Psoas muscle (tissue), 8 donors: Measurements from ENCODE around the gene ITIH2. TPM values are rescaled to one million over a fixed set of nuclear protein-coding genes. Genes with fewer than 3 reads are reported as not detected.
"Not testable (repeated sequence)": the region's sequence is repeated elsewhere in the genome, so short reads cannot be mapped to it uniquely, and the experiment has no call there.

ENCODE experiments used
- ATAC-seq, 4 donors: fragments of 200-7000 bp; cut with Tn5 transposase; one replicate each; pipeline ENCODE4 v1.9.1; 2020; ENCODE audit warnings: moderate library complexity in 3 of 4, mild to moderate bottlenecking in 2 of 4
- DNase-seq, 2 donors: peaks; one replicate each; pipeline ENCODE4 v3.0.0-alpha.2; 2020
- H3K27ac ChIP-seq: fragments of 200-600 bp; one replicate; pipeline ENCODE4 v1.8.0; 2022
- H3K27me3 ChIP-seq, 3 donors: fragments of 200-600 bp in 1 of 3; one replicate each; pipeline versions ENCODE4 v1.6.1 to v1.8.0; 2013 to 2022; ENCODE audit warnings: low read length in 2 of 3, mild to moderate bottlenecking in 2 of 3, moderate library complexity in 1 of 3; ENCODE audit not compliant: insufficient read depth in 3 of 3
- H3K36me3 ChIP-seq, 2 donors: fragments of 200-600 bp in 1 of 2; one replicate each; pipeline versions ENCODE4 v1.6.1 to v1.8.0; 2013 to 2022; ENCODE audit warnings: low read depth in 1 of 2, mild to moderate bottlenecking in 1 of 2, moderate library complexity in 1 of 2; ENCODE audit not compliant: insufficient read depth in 1 of 2
- H3K4me1 ChIP-seq: fragments of 200-600 bp; one replicate; pipeline ENCODE4 v1.8.0; 2022
- H3K4me3 ChIP-seq: fragments of 200-600 bp; one replicate; pipeline ENCODE4 v1.8.0; 2022; ENCODE audit warnings: mild to moderate bottlenecking
- H3K9me3 ChIP-seq: fragments of 200-600 bp; one replicate; pipeline ENCODE4 v1.8.0; 2022
- CTCF ChIP-seq: fragments of 200-600 bp; IDR thresholded peaks from one replicate; pipeline ENCODE4 v1.8.0; 2022; ENCODE audit warnings: antibody characterized with exemption
- WGBS, 3 donors: extraction: QIAGEN DNeasy Blood & Tissue Kit; methylation state at CpG; one replicate each; pipeline versions ENCODE4 v1.1.6 to v1.1.7; 2013; 5-methylcytosine and 5-hydroxymethylcytosine counted together
- intact Hi-C, 2 donors: fragments of 100-400 bp; cut with DNase I; formaldehyde crosslinking; loops; one replicate each; pipeline versions ENCODE4 v1.11.0 to v1.14.2; 2022
- long read RNA-seq, 2 donors: library from polyadenylated mRNA; unstranded; transcript quantifications; one replicate each; pipeline ENCODE4 v2.0.0, GENCODE V29; 2021
- polyA plus RNA-seq, 3 donors: library from polyadenylated mRNA; stranded (reverse); fragments of 200-250 nt; gene quantifications; one replicate each; pipeline ENCODE4 v1.2.3, GENCODE V29; 2013
- total RNA-seq, 4 donors: library from RNA; stranded (reverse); fragmentation: NEBNext Ultra II Directional in 2 of 4; extraction: Animal tissue kit (Norgen Biotek cat#: 25700) in 2 of 4; gene quantifications; one replicate each; pipeline versions ENCODE4 v1.2.1 to v1.2.4, GENCODE V29; 2021 to 2023
- donor health status: healthy with polysubstance abuse.
- donor health status: DM: no; HTN: no; CAD: no; lungs with moderate emphysema.
- donor health status: Bipolar disorder and iron deficiency.
- donor health status: healthy.
- donor health status: DM: yes; HTN: yes; CAD: no.
- donor health status: DM: no; HTN: no; CAD: no.
- donor health status: DM: no; HTN: no; CAD: no.
- donor health status: DM: yes; HTN: yes; CAD: no.

The ITIH2 gene
- total RNA-seq: under 1 TPM in 1 of 4 donors, not detected in 3; 0.15 TPM
- not detected for polyA plus RNA-seq
- long read RNA-seq, donor 1: 0 reads
- long read RNA-seq, donor 2, partial matches to known transcripts: 0 of 2 reads
- long read RNA-seq, donor 2, other reads (novel, unspliced or antisense): 2 of 2 reads

- H3K27ac ChIP-seq: no peak within 1 kb of the TSS
- no peak for TF ChIP-seq CTCF
- H3K9me3 ChIP-seq: no peaks in the 10 kb centered on the region
- no peak for ATAC-seq
- H3K27me3 ChIP-seq: peaks cover 1 to 28% (median 9%) of the 10 kb centered on the region in 3 donors
- no peaks in the 10 kb centered on the region for H3K36me3 ChIP-seq
- H3K4me3 ChIP-seq: no peak within 1 kb of the TSS
- intact Hi-C loops: loop anchor here in 1 of 2 donors (10.0 kb wide), 1 partner anchor 532 kb away; no protein-coding TSS in a partner anchor
- no peaks in the 10 kb centered on the region for H3K4me1 ChIP-seq
- WGBS, 3 donors: 49 to 61% (median 55%) methylated on average over 4 of the region's 4 CpGs
- no peak for DNase-seq
Observed at GRCh38 chr10:7703140-7703539, at the start of gene ITIH2. Gene ITIH2 (plus strand): TSS chr10:7703316. CDS start chr10:7703435, 119 bp downstream.

- WGBS, 3 donors: 29 to 55% (median 41%) methylated on average over 11 of the region's 11 CpGs
- intact Hi-C loops, H3K36me3 ChIP-seq, DNase-seq, ATAC-seq, H3K4me1 ChIP-seq, H3K4me3 ChIP-seq, H3K27ac ChIP-seq, H3K9me3 ChIP-seq: not testable (repeated sequence)
- peaks cover 0 to 20% (median 0%) of the 10 kb centered on the region in 3 donors for H3K27me3 ChIP-seq
Observed at GRCh38 chr10:7657079-7657478, 46.0 kb upstream of the ITIH2 start.

GRCh38 chr10:7657552-7657951 is 45.6 kb upstream of the ITIH2 start:
- no peak overlapping the region for H3K27ac ChIP-seq
- H3K9me3 ChIP-seq: no peaks in the 10 kb centered on the region
- H3K4me1 ChIP-seq: no peaks in the 10 kb centered on the region
- DNase-seq (no peak), ATAC-seq (no peak)
- no peaks in the 10 kb centered on the region for H3K36me3 ChIP-seq
- 29 to 59% (median 36%) methylated on average over 2 of the region's 2 CpGs for WGBS, 3 donors
- TF ChIP-seq CTCF: no peak
- intact Hi-C loops: no loop called here
- H3K27me3 ChIP-seq: peaks cover 0 to 25% (median 0%) of the 10 kb centered on the region in 3 donors
- H3K4me3 ChIP-seq: no peak overlapping the region

GRCh38 chr10:7659560-7659959 is 43.6 kb upstream of the ITIH2 start:
- Histone ChIP-seq H3K4me1 (no peaks in the 10 kb centered on the region), H3K27me3 (peaks cover 0 to 38% (median 4%) of the 10 kb centered on the region in 3 donors), H3K4me3 (no peak overlapping the region), H3K27ac (no peak overlapping the region), H3K9me3 (no peaks in the 10 kb centered on the region), H3K36me3 (no peaks in the 10 kb centered on the region)
- TF ChIP-seq CTCF: no peak
- intact Hi-C loops: no loop called here
- no peak for DNase-seq
- ATAC-seq: no peak
- WGBS, 3 donors: 17 to 37% (median 18%) methylated on average over 4 of the region's 4 CpGs

GRCh38 chr10:7662522-7662921 is 40.6 kb upstream of the ITIH2 start:
- Histone ChIP-seq H3K36me3 (no peaks in the 10 kb centered on the region), H3K4me3 (no peak overlapping the region), H3K27me3 (peaks cover 0 to 58% (median 12%) of the 10 kb centered on the region in 3 donors), H3K27ac (no peak overlapping the region), H3K4me1 (peaks cover 15% of the 10 kb centered on the region), H3K9me3 (no peaks in the 10 kb centered on the region)
- TF ChIP-seq CTCF: no peak
- ATAC-seq: no peak
- intact Hi-C loops: no loop called here
- 81 to 87% (median 86%) methylated on average over 5 of the region's 5 CpGs for WGBS, 3 donors
- DNase-seq: no peak
